ENCODE data around the gene SZRD1.

DNA sequence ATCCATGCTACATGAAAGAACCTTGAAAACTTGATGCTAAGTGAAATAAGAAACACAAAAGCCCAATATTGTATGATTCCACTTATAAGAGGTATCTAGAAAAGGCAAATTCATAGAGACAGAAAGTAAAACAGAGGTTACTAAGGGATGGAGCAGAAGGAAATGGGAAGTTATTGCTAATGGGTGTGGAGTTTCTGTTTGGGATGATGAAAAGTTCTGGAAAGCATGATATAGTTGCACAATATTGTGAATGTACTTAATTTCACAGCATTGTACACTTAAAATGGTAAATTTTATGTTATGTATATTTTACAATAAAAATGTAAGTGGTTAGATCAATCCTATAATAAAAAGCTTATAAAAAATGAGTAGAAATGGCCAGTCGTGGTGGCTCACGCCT lies 71.9 kb downstream of the SZRD1 start:
- TF ChIP-seq, protein P1, sequence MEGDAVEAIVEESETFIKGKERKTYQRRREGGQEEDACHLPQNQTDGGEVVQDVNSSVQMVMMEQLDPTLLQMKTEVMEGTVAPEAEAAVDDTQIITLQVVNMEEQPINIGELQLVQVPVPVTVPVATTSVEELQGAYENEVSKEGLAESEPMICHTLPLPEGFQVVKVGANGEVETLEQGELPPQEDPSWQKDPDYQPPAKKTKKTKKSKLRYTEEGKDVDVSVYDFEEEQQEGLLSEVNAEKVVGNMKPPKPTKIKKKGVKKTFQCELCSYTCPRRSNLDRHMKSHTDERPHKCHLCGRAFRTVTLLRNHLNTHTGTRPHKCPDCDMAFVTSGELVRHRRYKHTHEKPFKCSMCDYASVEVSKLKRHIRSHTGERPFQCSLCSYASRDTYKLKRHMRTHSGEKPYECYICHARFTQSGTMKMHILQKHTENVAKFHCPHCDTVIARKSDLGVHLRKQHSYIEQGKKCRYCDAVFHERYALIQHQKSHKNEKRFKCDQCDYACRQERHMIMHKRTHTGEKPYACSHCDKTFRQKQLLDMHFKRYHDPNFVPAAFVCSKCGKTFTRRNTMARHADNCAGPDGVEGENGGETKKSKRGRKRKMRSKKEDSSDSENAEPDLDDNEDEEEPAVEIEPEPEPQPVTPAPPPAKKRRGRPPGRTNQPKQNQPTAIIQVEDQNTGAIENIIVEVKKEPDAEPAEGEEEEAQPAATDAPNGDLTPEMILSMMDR (IDR thresholded peaks at IDR 0.05; ENCODE audit: low read depth, low read length), result no peak
- no peak for TF ChIP-seq POLR2A (IDR thresholded peaks at IDR 0.05; ENCODE audit: extremely low read depth, insufficient read length)
- TF ChIP-seq MYC (IDR thresholded peaks at IDR 0.05; ENCODE audit: low read depth, low read length), result no peak

Measured in NB4 (cell line).